IMR-90 (cell line): ENCODE results near the gene PCDHGB6. TPM values are rescaled to one million over a fixed set of nuclear protein-coding genes. Genes with fewer than 3 reads are reported as not detected.

Source experiments
- ATAC-seq: fragments of 200-7000 bp; cut with Tn5 transposase; 2 replicates; pipeline ENCODE4 v1.9.1; 2020; ENCODE audit warnings: low read depth, mild to moderate bottlenecking, moderate library complexity
- BruUV-seq: library from RNA; stranded (reverse); fragments of 400-500 nt; replicated peaks from 2 replicates; lab custom pipeline; 2021; lab: Mats Ljungman, UMichigan
- CTCF ChIA-PET: fragments of 300-600 bp; formaldehyde crosslinking; extraction: SDS; loops from one replicate; lab custom pipeline; 2021; ENCODE audit warnings: antibody characterized with exemption; lab: Yijun Ruan, JAX
- POLR2A ChIA-PET: fragments of 300-600 bp; sonication (Branson Sonifier 250); formaldehyde crosslinking; loops from one replicate; lab custom pipeline; 2022; ENCODE audit warnings: antibody characterized with exemption; ENCODE audit not compliant: unreplicated experiment; lab: Charles Lee
- DNase-seq: peaks from one replicate; pipeline ENCODE4 v3.0.0; 2013
- H2AFZ ChIP-seq: replicated peaks from 2 replicates; pipeline ENCODE3; 2013; ENCODE audit warnings: low read length, mild to moderate bottlenecking; ENCODE audit not compliant: poor library complexity
- H2AK5ac ChIP-seq: 2 replicates; pipeline ENCODE4 v1.6.1; 2013; ENCODE audit warnings: low read depth, low read length, inconsistent platforms
- H2AK9ac ChIP-seq: replicated peaks from 2 replicates; pipeline ENCODE3; 2013; ENCODE audit warnings: mild to moderate bottlenecking, low read depth, low read length, moderate library complexity; ENCODE audit not compliant: poor library complexity
- H2BK120ac ChIP-seq: 2 replicates; pipeline ENCODE4 v1.6.1; 2013; ENCODE audit warnings: low read depth, low read length, inconsistent platforms
- H2BK15ac ChIP-seq: 3 replicates; pipeline ENCODE4 v1.6.1; 2013; ENCODE audit warnings: low read depth, low read length, inconsistent platforms
- H2BK20ac ChIP-seq: 2 replicates; pipeline ENCODE4 v1.6.1; 2013; ENCODE audit warnings: low read depth, mild to moderate bottlenecking, inconsistent platforms, low read length, moderate library complexity
- H2BK5ac ChIP-seq: 2 replicates; pipeline ENCODE4 v1.6.1; 2013; ENCODE audit warnings: mild to moderate bottlenecking, low read depth, low read length, inconsistent platforms; ENCODE audit not compliant: poor library complexity, severe bottlenecking
- H3K14ac ChIP-seq: replicated peaks from 2 replicates; pipeline ENCODE4 v1.6.1; 2013; ENCODE audit warnings: low read depth, low read length, inconsistent platforms
- H3K18ac ChIP-seq: 2 replicates; pipeline ENCODE4 v1.6.1; 2013; ENCODE audit warnings: low read depth, low read length, control low read depth
- H3K23ac ChIP-seq: 2 replicates; pipeline ENCODE4 v1.6.1; 2013; ENCODE audit warnings: low read depth, low read length, inconsistent platforms
- H3K27ac ChIP-seq: 2 replicates; pipeline ENCODE4 v1.5.1; 2013; ENCODE audit warnings: mild to moderate bottlenecking, control low read depth, low read length; ENCODE audit not compliant: insufficient read depth
- H3K27me3 ChIP-seq: 2 replicates; pipeline ENCODE4 v1.6.1; 2013; ENCODE audit warnings: low read length; ENCODE audit not compliant: control insufficient read depth, insufficient read depth
- H3K36me3 ChIP-seq: 2 replicates; pipeline ENCODE4 v1.6.1; 2013; ENCODE audit warnings: low read length, mixed read lengths; ENCODE audit not compliant: control insufficient read depth, insufficient read depth
- H3K4ac ChIP-seq: 2 replicates; pipeline ENCODE4 v1.6.1; 2013; ENCODE audit warnings: low read depth, low read length, inconsistent platforms
- H3K4me1 ChIP-seq: 2 replicates; pipeline ENCODE4 v1.6.1; 2013; ENCODE audit warnings: low read length, mixed read lengths; ENCODE audit not compliant: control insufficient read depth, insufficient read depth
- H3K4me2 ChIP-seq: 2 replicates; pipeline ENCODE4 v1.6.1; 2013; ENCODE audit warnings: low read depth, mild to moderate bottlenecking, control low read depth, low read length, moderate library complexity
- H3K4me3 ChIP-seq: 2 replicates; pipeline ENCODE4 v1.5.1; 2013; ENCODE audit warnings: low read depth, mild to moderate bottlenecking, control low read depth, low read length, moderate library complexity; ENCODE audit not compliant: insufficient read depth
- H3K56ac ChIP-seq: 2 replicates; pipeline ENCODE4 v1.6.1; 2013; ENCODE audit warnings: low read length, inconsistent platforms; ENCODE audit not compliant: insufficient read depth; ENCODE audit errors: extremely low read depth
- H3K79me1 ChIP-seq, 2 experiments: 2 replicates each; pipeline ENCODE4 v1.6.1; 2013; ENCODE audit warnings: low read length in 2 of 2, inconsistent platforms in 1 of 2, low read depth in 1 of 2
- H3K9ac ChIP-seq: 2 replicates; pipeline ENCODE4 v1.6.1; 2013; ENCODE audit warnings: low read depth, low read length, control low read depth
- H3K9me1 ChIP-seq: 2 replicates; pipeline ENCODE4 v1.6.1; 2013; ENCODE audit warnings: low read length, inconsistent platforms; ENCODE audit not compliant: insufficient read depth
- H3K9me3 ChIP-seq: 2 replicates; pipeline ENCODE4 v1.6.1; 2013; ENCODE audit warnings: low read length; ENCODE audit not compliant: control insufficient read depth, insufficient read depth
- H4K20me1 ChIP-seq: 2 replicates; pipeline ENCODE4 v1.6.1; 2013; ENCODE audit warnings: low read length, inconsistent platforms; ENCODE audit not compliant: insufficient read depth
- H4K5ac ChIP-seq: 2 replicates; pipeline ENCODE4 v1.6.1; 2013; ENCODE audit warnings: mild to moderate bottlenecking, low read depth, low read length, control low read depth
- H4K8ac ChIP-seq, 2 experiments: 2 replicates each; pipeline ENCODE4 v1.6.1; 2013; ENCODE audit warnings: low read depth in 2 of 2, low read length in 2 of 2, control low read depth in 1 of 2, inconsistent platforms in 1 of 2
- H4K91ac ChIP-seq: 2 replicates; pipeline ENCODE4 v1.6.1; 2013; ENCODE audit warnings: low read depth, low read length, inconsistent platforms; ENCODE audit not compliant: insufficient read depth
- BHLHE40 ChIP-seq: fragments of 150-350 bp; IDR thresholded peaks from 2 replicates; pipeline ENCODE4 v1.6.1; 2016; ENCODE audit warnings: mild to moderate bottlenecking, low read depth, low read length
- CEBPB ChIP-seq: IDR thresholded peaks from 2 replicates; pipeline ENCODE4 v1.6.1; 2012; ENCODE audit warnings: low read depth, low read length, improper control_type of control experiment
- ELK1 ChIP-seq: fragments of 150-350 bp; IDR thresholded peaks from 2 replicates; pipeline ENCODE4 v1.6.1; 2016; ENCODE audit warnings: low read depth, mild to moderate bottlenecking, low read length, moderate library complexity, borderline replicate concordance
- FOS ChIP-seq: fragments of 150-350 bp; IDR thresholded peaks from 2 replicates; pipeline ENCODE4 v1.6.1; 2016; ENCODE audit warnings: low read depth, low read length
- MAFK ChIP-seq: IDR thresholded peaks from 2 replicates; pipeline ENCODE4 v1.6.1; 2012; ENCODE audit warnings: low read depth, low read length, improper control_type of control experiment
- MAZ ChIP-seq: IDR thresholded peaks from 2 replicates; pipeline ENCODE4 v1.6.1; 2012; ENCODE audit warnings: low read depth, mild to moderate bottlenecking, low read length, improper control_type of control experiment, moderate library complexity, borderline replicate concordance
- POLR2A ChIP-seq: IDR thresholded peaks from 2 replicates; pipeline ENCODE4 v1.6.1; 2012; ENCODE audit warnings: mild to moderate bottlenecking, low read depth, low read length
- RAD21 ChIP-seq: IDR thresholded peaks from 2 replicates; pipeline ENCODE4 v1.6.1; 2012; ENCODE audit warnings: low read length, improper control_type of control experiment
- RCOR1 ChIP-seq: IDR thresholded peaks from 2 replicates; pipeline ENCODE4 v1.6.1; 2012; ENCODE audit warnings: mild to moderate bottlenecking, low read length, improper control_type of control experiment; ENCODE audit not compliant: insufficient replicate concordance
- RFX5 ChIP-seq: IDR thresholded peaks from 2 replicates; pipeline ENCODE4 v1.8.0; 2012; ENCODE audit warnings: low read depth, mild to moderate bottlenecking, low read length, moderate library complexity
- SMC3 ChIP-seq: fragments of 150-350 bp; IDR thresholded peaks from 2 replicates; pipeline ENCODE4 v1.6.1; 2016; ENCODE audit warnings: low read depth, mild to moderate bottlenecking, antibody characterized with exemption, low read length, moderate library complexity
- USF2 ChIP-seq: fragments of 150-350 bp; IDR thresholded peaks from 2 replicates; pipeline ENCODE4 v1.6.1; 2017; ENCODE audit warnings: mild to moderate bottlenecking, antibody characterized with exemption, low read length, low read depth
- WGBS, 2 experiments: methylation state at CpG; one replicate each; pipeline versions ENCODE4 v1.1.5 to v1.1.7; 2013; ENCODE audit warnings: missing lambda C conversion rate in 2 of 2; ENCODE audit not compliant: insufficient read length in 1 of 2; ENCODE audit errors: extremely low coverage in 2 of 2; 5-methylcytosine and 5-hydroxymethylcytosine counted together
- dilution Hi-C: fragments of 300-500 bp; cut with HindIII; formaldehyde crosslinking; loops from one replicate; pipeline ENCODE4 v1.14.3; 2018; ENCODE audit warnings: low sequenced_read_pairs; ENCODE audit not compliant: unreplicated experiment
- in situ Hi-C: fragments of 300-500 bp; cut with MboI; formaldehyde crosslinking; loops from 3 replicates; pipeline ENCODE4 v1.14.3; 2019; ENCODE audit warnings: low sequenced_read_pairs, inconsistent platforms, mixed read lengths
- intact Hi-C: fragments of 100-400 bp; cut with micrococcal nuclease; formaldehyde crosslinking; loops from 2 replicates; pipeline ENCODE4 v1.10.0; 2022
- polyA plus RNA-seq, 3 experiments: library from polyadenylated mRNA; depleted of rRNA; stranded (reverse); fragments of >200 nt; gene quantifications; 2 replicates each; pipeline ENCODE4 v1.2.3, GENCODE V29; 2012; ENCODE audit warnings: low replicate concordance in 1 of 3
- total RNA-seq: library from RNA; depleted of rRNA; stranded (reverse); fragments of >200 nt; gene quantifications from 2 replicates; pipeline ENCODE4 v1.2.3, GENCODE V29; 2012
- TF ChIP-seq, protein P1 (sequence below): conservative IDR thresholded peaks from 2 replicates; pipeline ENCODE4 v1.5.1; 2012; ENCODE audit warnings: mild to moderate bottlenecking, low read depth, low read length, improper control_type of control experiment

Gene PCDHGB6
- total and polyA plus RNA-seq, 2 of the 4 experiments (the other 2 are of a cell fraction): 1.4 to 2.2 TPM

- no peak within 1 kb of the TSS for H4K91ac ChIP-seq
- dilution Hi-C loops: no loop called here
- no peaks in the 10 kb centered on the region for H3K9me1 ChIP-seq
- CTCF ChIA-PET: interaction anchor here (0.6 to 1.7 kb wide), 6 partner anchors 9 to 127 kb away, joined by 3 to 6 read pairs (median 5); partner anchors contain the start of genes PCDHGA11 and PCDHGB7
- H4K5ac ChIP-seq: peak within 1 kb of the TSS; percentile 39
- in situ Hi-C loops: no loop called here
- H3K27me3 ChIP-seq: no peaks in the 10 kb centered on the region
- DNase-seq: peak; percentile 87
- H3K23ac ChIP-seq: no peak within 1 kb of the TSS
- H2BK5ac ChIP-seq: peak within 1 kb of the TSS; percentile 27
- H3K14ac ChIP-seq: no peak within 1 kb of the TSS; the same call in 1 of the 2 replicates
- H3K9ac ChIP-seq: no peak within 1 kb of the TSS
- H2AFZ ChIP-seq: peak within 1 kb of the TSS; percentile 52
- no TSS peak for BruUV-seq
- peak; percentile 85 for ATAC-seq
- peak within 1 kb of the TSS; percentile 23 for H3K4me3 ChIP-seq
- H3K27ac ChIP-seq: peak within 1 kb of the TSS; percentile 68
- POLR2A ChIA-PET: no interaction called here
- peak within 1 kb of the TSS; percentile 33 for H3K4me2 ChIP-seq
- H3K56ac ChIP-seq: no peak within 1 kb of the TSS
- H3K18ac ChIP-seq: no peak within 1 kb of the TSS
- H4K20me1 ChIP-seq: no peaks in the 10 kb centered on the region
- H2AK5ac ChIP-seq: no peak within 1 kb of the TSS
- H2BK120ac ChIP-seq: no peak within 1 kb of the TSS
- H3K9me3 ChIP-seq: peaks cover 41% of the 10 kb centered on the region; the same call in 1 of the 2 replicates
- H3K4me1 ChIP-seq: no peaks in the 10 kb centered on the region; the same call in 1 of the 2 replicates
- H2BK20ac ChIP-seq: no peak within 1 kb of the TSS
- peak within 1 kb of the TSS; percentile 31 for H2AK9ac ChIP-seq
- H3K79me1 ChIP-seq: peaks cover 17 to 22% of the 10 kb centered on the region in 2 experiments; a peak in 3 of 4 replicates
- peaks cover 21% of the 10 kb centered on the region for H3K36me3 ChIP-seq
- no peak within 1 kb of the TSS for H2BK15ac ChIP-seq
- intact Hi-C loops: loop anchor here (2.0 to 5.0 kb wide), 3 partner anchors 47 to 94 kb away; partner anchors contain the start of gene PCDHGC3
- peak within 1 kb of the TSS in 1 of 2 experiments; percentile 42; a peak in 1 of 4 replicates for H4K8ac ChIP-seq
- peak within 1 kb of the TSS; percentile 40; the same call in 1 of the 2 replicates for H3K4ac ChIP-seq
- 39% methylated on average over 23 of the region's 33 CpGs; no CpG with 5 or more reads in 1 of the 2 experiments for WGBS, 2 experiments
- peak; percentile 75 for TF ChIP-seq RAD21
- TF ChIP-seq POLR2A: no peak
- TF ChIP-seq ELK1: no peak
- TF ChIP-seq RFX5: no peak
- no peak for TF ChIP-seq USF2
- no peak for TF ChIP-seq MAFK
- TF ChIP-seq SMC3: peak; percentile 70
- TF ChIP-seq CEBPB: peak; percentile 34; the same call in 1 of the 2 replicates
- TF ChIP-seq BHLHE40: 0 out of 2 replicates have a peak, but pooled peaks have one; percentile 14
- TF ChIP-seq RCOR1: no peak
- no peak for TF ChIP-seq FOS
- TF ChIP-seq, protein P1, sequence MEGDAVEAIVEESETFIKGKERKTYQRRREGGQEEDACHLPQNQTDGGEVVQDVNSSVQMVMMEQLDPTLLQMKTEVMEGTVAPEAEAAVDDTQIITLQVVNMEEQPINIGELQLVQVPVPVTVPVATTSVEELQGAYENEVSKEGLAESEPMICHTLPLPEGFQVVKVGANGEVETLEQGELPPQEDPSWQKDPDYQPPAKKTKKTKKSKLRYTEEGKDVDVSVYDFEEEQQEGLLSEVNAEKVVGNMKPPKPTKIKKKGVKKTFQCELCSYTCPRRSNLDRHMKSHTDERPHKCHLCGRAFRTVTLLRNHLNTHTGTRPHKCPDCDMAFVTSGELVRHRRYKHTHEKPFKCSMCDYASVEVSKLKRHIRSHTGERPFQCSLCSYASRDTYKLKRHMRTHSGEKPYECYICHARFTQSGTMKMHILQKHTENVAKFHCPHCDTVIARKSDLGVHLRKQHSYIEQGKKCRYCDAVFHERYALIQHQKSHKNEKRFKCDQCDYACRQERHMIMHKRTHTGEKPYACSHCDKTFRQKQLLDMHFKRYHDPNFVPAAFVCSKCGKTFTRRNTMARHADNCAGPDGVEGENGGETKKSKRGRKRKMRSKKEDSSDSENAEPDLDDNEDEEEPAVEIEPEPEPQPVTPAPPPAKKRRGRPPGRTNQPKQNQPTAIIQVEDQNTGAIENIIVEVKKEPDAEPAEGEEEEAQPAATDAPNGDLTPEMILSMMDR: peak; percentile 71
- TF ChIP-seq MAZ: no peak
These were observed 22.7 kb downstream of the PCDHGB6 start, which contains the start of gene PCDHGA12 for GRCh38 chr5:141430332-141431113. Gene PCDHGA12, plus strand, starts transcription at chr5:141430507. Its CDS starts 253 bp downstream, at chr5:141430760.
